Kasumi-1 (cell line): ENCODE data around the gene MATR3.
"Not testable (repeated sequence)": the region's sequence is repeated elsewhere in the genome, so short reads cannot be mapped to it uniquely, and the experiment has no call there.

Source experiments
- DNase-seq, 2 experiments: peaks; one replicate each; lab custom pipeline; 2025; lab: John Stamatoyannopoulos, UW

The MATR3 gene

GRCh38 chr5:139296862-139297326 is 3.4 kb downstream of the MATR3 start:
- DNase-seq, result no peak

GRCh38 chr5:139297439-139298133 is 4.0 kb downstream of the MATR3 start:
- DNase-seq, result no peak

- no peak for DNase-seq
Measured at GRCh38 chr5:139298242-139298641, 4.7 kb downstream of the MATR3 start.

- no peak for DNase-seq
Measured at GRCh38 chr5:139299486-139299885, 5.9 kb downstream of the MATR3 start.

- DNase-seq, result no peak
Measured at GRCh38 chr5:139301808-139302499, 8.4 kb downstream of the MATR3 start.

GRCh38 chr5:139304391-139305324 is 11.1 kb downstream of the MATR3 start:
- DNase-seq, result no peak

- no peak for DNase-seq
Measured at GRCh38 chr5:139306197-139306596, 12.7 kb downstream of the MATR3 start.

GRCh38 chr5:139306628-139307379 is 13.3 kb downstream of the MATR3 start:
- DNase-seq, result no peak

GRCh38 chr5:139308797-139309196 is 15.3 kb downstream of the MATR3 start:
- no peak for DNase-seq

- not testable (repeated sequence) for DNase-seq
Measured at GRCh38 chr5:139310715-139311186, 17.2 kb downstream of the MATR3 start.

GRCh38 chr5:139312075-139312474 is 18.5 kb downstream of the MATR3 start:
- DNase-seq, result no peak

GRCh38 chr5:139314276-139314675 is 20.7 kb downstream of the MATR3 start:
- DNase-seq, result no peak

GRCh38 chr5:139315056-139315615 is 21.6 kb downstream of the MATR3 start:
- DNase-seq, result no peak

GRCh38 chr5:139335811-139336210 is 42.3 kb downstream of the MATR3 start:
- DNase-seq, result no peak

- no peak for DNase-seq
Measured at GRCh38 chr5:139340051-139340450, 46.5 kb downstream of the MATR3 start.

- DNase-seq, result peak in 1 of 2 experiments; percentile 46
Measured at GRCh38 chr5:139341187-139341688, 47.7 kb downstream of the MATR3 start.

- peak; percentile 97 to 98 for DNase-seq
Measured at GRCh38 chr5:139341689-139342422, 48.3 kb downstream of the MATR3 start, which contains the start of gene PAIP2. Gene PAIP2 (plus strand): TSS chr5:139341854. CDS start chr5:139363785, 21,931 bp downstream.

- DNase-seq, result no peak
Measured at GRCh38 chr5:139342423-139342723, 48.8 kb downstream of the MATR3 start.

GRCh38 chr5:139343476-139343875 is 49.9 kb downstream of the MATR3 start:
- no peak for DNase-seq

GRCh38 chr5:139344177-139344576 is 50.6 kb downstream of the MATR3 start:
- no peak for DNase-seq
